H4 (cell line): ENCODE measurements around the gene SCML1. TPM values are rescaled to one million over a fixed set of nuclear protein-coding genes. Genes with fewer than 3 reads are reported as not detected.

Experiments
- DNase-seq: peaks from one replicate; pipeline ENCODE4 v3.0.0-alpha.2; 2015; ENCODE audit warnings: low spot score
- total RNA-seq: library from RNA; depleted of rRNA; stranded (reverse); fragments of >200 nt; shearing (Covaris generic); gene quantifications from 2 replicates; pipeline ENCODE4 v1.2.3, GENCODE V29; 2014; rRNA removed

The SCML1 gene
- total RNA-seq, 1 experiment from 2014 or later: 16.3 TPM

DNA sequence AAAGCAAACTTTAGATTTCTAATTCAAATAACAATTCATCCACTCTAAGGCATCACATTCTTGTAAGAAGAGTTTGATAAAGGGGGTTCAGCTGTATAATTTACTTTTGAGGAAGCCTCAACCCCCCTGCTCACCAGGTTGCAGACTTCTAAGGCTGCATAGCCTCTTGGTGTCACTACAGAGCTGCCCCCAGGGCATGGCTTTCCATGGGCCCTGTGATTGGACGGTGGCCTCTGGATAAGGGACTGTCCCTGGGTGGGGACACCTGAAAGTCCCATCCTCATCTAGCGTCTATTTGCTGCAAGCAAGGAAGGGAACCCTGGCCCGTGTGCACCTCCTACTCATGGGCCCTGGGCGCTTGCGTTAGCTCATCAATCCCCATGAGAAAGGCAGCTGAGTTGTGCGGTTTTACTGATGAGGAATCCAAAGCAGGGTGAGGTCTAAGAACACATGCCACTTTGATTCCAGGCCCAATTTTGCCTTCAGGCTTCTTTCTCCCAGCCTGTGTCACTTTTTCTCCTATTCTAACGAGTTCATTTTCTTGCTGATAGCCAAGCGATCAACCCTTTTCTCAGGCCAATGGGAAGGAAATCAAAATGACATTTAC, 51.8 kb downstream of the SCML1 start:
- no peak for DNase-seq

DNA sequence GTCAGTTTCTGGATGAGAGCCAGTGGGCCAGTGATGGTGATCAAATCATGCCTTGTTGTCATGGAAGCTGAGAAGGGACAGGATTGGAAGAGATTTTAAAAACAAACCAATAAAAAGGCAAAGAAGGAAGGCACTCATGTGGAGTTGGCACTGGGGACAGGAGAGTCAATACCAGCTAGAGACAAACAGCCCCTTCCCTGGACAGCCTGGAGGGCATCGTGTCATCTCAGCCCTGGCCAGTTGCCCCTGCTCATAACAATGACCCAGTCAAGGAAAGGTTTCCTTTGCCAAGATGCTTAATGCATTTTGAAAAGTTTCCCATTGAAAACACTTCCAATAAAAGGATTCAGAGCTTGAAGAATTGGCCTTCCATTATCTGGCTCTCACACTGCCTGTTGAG, 55.5 kb downstream of the SCML1 start:
- no peak for DNase-seq

DNA sequence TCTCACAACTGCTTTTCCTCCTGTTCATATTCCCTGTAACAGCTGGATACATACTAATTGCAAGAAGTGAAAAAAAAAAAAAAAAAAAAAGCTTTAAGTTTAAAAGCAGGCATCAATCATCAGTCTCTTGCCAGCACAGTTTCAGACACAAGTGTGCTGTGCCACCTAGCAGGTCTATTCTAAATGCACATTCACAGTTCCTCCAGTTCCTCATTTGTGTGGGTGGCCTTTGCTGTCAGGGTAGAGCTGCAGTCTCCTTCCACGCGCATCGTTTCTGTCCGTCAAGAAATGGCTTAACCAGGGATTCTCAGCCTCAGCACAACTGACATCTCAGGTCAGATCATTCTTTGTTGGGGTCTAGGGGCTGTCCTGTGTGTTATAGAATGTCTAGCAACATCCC, 61.6 kb downstream of the SCML1 start:
- no peak for DNase-seq

DNA sequence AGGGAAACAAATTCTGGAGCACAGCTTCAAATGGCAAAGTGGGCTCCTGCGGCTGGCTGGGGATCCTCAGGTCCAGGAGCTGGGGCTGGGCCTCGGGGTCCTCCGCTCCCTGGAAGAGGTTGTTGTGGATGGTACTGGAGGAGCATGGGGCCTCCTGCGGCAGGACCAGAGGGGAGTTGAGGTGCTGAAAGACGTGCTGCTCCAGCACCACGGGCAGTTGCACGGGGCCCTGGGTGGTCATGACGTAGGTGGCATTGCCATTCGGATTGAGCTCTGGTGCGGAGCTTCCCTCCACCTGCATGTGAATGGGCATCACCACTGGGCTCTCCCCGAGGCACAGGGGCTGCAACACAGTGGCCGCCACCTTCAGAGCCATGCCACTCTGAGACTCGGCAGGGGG, 64.1 kb downstream of the SCML1 start:
- DNase-seq: no peak

DNA sequence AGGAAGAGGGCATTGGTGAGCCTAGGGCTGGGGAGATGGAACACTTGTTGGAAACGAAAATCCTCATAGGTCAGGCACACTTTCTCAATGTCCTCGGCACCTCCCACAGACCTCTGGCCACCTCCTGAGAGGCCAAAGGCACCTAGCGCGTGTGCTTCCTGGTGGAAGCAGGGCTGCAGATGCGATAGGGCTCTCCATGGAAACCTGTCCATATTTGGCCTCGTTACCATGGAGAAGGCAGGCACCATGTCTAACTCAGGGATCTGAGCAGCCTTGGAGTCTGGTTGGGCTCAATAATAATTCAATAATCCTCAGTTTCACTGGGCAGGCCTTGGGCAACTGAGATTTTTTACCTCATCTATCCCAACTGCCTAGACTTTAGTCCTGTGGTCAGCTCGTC, 65.5 kb downstream of the SCML1 start:
- DNase-seq: no peak

DNA sequence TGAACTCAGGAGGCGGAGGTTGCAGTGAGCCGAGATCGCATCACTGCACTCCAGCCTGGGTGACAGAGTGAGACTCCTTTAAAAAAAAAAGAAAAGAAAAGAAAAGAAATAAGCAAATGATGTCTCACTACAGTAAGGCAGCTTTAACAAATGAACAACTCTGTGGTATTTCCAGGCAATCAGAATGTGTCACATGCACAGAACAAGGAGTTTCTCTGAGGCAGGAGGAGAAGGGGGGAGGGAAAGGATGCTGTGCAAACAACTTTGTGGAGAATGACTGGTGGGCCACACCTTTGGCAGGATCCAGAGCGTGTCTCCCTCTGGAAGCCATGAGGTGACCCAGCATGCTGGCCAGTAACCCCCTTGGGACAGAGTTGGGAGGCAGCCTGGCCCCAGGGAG, 66.2 kb downstream of the SCML1 start:
- DNase-seq: peak; percentile 5

Other genes starting within 250 kb of the SCML1 start
- 0.87 TPM in 1 of 2 replicates, not detected in the other for gene RAI2, start 123.8 kb downstream of the SCML1 start, total RNA-seq